ENCODE results near the gene TBC1D3I. TPM values are rescaled to one million over a fixed set of nuclear protein-coding genes. Genes with fewer than 3 reads are reported as not detected.
"Not testable (repeated sequence)": the region's sequence is repeated elsewhere in the genome, so short reads cannot be mapped to it uniquely, and the experiment has no call there.

Gene TBC1D3I
- total RNA-seq, 2 experiments from 2014 or later: 0.72 to 0.96 TPM

DNA sequence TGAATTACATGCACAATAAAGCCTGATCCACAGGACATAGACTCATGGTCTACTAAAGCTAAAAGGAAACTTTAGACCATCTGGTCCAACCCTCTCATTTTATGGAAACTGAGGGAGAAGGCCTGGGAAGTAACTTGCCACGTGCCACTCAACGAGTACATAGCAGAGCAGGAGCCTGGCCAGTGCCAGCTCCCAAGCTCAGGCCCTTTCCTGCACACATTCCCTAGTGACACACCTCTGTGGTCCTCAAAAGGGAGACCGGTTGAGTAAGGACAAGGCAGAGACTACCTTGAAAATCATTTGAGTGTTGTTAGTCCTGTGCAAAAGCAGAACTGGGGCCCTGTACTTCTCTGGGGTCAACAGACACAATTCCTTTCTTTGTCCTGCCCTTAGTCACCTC lies 50.7 kb downstream of the TBC1D3I start:
- Mint-ChIP-seq H3K36me3 (ENCODE audit: low read depth) (no peaks in the 10 kb centered on the region), H3K9me3 (no peaks in the 10 kb centered on the region), H3K27ac (no peak overlapping the region), H3K27me3 (peaks cover 3% of the 10 kb centered on the region), H3K4me1 (no peaks in the 10 kb centered on the region), H3K4me3 (no peak overlapping the region)
- DNase-seq: no peak
- ChIA-PET POLR2A (no interaction called here), CTCF (no interaction called here)

DNA sequence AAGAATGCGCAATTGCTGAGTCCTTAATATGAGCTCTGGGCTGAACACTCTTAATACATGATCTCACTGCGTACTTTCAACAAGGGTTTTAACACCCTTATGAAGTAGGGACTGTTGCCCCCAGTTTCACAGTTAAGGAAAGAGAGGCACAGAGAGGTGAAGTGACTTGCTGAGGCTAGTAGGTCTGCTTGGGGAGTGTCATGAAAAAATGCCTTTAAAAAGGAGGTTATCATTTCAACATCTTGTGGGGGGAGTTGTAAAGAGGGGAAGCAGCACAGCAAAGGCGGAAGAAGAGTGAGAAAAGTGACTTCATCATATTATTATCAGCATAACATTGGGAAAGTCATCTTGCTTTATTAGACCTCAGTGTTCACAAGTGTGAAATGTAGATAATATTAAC lies 51.4 kb downstream of the TBC1D3I start:
- CTCF ChIA-PET: interaction anchor here (0.6 kb wide), 1 partner anchor 699 kb away, joined by 4 read pairs; no protein-coding TSS in a partner anchor
- POLR2A ChIA-PET: no interaction called here
- Mint-ChIP-seq H3K36me3 (ENCODE audit: low read depth) (no peaks in the 10 kb centered on the region), H3K4me1 (no peaks in the 10 kb centered on the region), H3K9me3 (no peaks in the 10 kb centered on the region), H3K27ac (no peak overlapping the region), H3K4me3 (no peak overlapping the region), H3K27me3 (peaks cover 3% of the 10 kb centered on the region)
- no peak for DNase-seq

DNA sequence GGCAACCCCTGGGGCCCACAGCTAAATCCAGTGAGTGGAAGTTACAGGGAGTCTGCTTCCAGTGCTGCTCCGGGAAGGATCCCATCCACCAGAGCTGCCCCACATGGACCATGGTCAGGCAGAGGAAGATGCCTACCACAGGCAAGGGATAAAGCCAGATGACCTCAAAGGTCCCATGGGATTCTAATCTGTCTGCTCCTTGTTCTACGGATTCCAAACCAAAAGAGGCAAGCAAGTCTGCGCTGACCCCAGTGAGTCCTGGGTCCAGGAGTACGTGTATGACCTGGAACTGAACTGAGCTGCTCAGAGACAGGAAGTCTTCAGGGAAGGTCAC lies 52.1 kb downstream of the TBC1D3I start:
- H3K27ac Mint-ChIP-seq: no peak overlapping the region
- no peak overlapping the region for H3K4me3 Mint-ChIP-seq

DNA sequence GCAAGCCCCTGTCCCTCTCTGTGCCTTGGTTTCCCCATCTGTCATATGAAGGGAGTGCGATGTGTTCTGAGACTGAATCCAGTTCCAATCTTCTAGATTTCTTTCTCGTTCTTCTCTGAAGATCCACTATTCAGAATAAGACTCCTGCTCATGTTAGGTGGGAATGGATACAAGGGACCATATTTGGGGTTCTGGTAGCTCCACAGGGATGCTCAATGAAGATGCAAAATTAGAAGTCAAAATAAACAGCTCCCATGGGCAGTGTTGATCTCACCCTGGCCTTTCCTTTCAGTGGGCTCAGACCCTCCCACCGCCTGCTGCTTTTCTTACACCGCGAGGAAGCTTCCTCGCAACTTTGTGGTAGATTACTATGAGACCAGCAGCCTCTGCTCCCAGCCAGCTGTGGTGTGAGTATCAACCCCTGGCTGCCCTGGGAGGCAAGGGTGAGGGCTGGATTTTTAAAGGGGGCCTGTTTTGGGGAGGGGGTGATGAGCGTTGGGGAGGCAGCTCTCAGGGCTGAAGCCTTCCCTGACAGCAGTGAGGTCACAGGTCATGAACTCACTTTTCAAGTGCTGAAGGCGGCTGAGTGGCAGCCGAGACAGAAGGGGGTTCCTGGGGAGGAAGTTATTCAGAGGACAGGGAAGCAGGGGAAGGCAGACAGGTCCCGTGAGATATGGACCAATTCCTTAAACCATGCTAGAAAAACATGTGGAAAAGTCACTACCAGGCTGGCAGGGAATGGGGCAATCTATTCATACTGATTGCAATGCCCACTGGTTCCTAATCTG lies 52.7 kb downstream of the TBC1D3I start:
- H3K4me3 Mint-ChIP-seq; CTCF ChIA-PET; H3K9me3 Mint-ChIP-seq; POLR2A ChIA-PET; H3K27ac Mint-ChIP-seq; H3K4me1 Mint-ChIP-seq; DNase-seq; H3K36me3 Mint-ChIP-seq (ENCODE audit: low read depth): not testable (repeated sequence)
- H3K27me3 Mint-ChIP-seq: peaks cover 11% of the 10 kb centered on the region

More for the DNA sequence above, 52.1 kb downstream of the TBC1D3I start:
- Mint-ChIP-seq H3K36me3 (ENCODE audit: low read depth) (no peaks in the 10 kb centered on the region), H3K9me3 (no peaks in the 10 kb centered on the region), H3K27me3 (peaks cover 7% of the 10 kb centered on the region), H3K4me1 (no peaks in the 10 kb centered on the region)
- ChIA-PET POLR2A (no interaction called here), CTCF (interaction anchor here (0.6 kb wide), 1 partner anchor 699 kb away, joined by 4 read pairs; no protein-coding TSS in a partner anchor)
- DNase-seq: no peak

DNA sequence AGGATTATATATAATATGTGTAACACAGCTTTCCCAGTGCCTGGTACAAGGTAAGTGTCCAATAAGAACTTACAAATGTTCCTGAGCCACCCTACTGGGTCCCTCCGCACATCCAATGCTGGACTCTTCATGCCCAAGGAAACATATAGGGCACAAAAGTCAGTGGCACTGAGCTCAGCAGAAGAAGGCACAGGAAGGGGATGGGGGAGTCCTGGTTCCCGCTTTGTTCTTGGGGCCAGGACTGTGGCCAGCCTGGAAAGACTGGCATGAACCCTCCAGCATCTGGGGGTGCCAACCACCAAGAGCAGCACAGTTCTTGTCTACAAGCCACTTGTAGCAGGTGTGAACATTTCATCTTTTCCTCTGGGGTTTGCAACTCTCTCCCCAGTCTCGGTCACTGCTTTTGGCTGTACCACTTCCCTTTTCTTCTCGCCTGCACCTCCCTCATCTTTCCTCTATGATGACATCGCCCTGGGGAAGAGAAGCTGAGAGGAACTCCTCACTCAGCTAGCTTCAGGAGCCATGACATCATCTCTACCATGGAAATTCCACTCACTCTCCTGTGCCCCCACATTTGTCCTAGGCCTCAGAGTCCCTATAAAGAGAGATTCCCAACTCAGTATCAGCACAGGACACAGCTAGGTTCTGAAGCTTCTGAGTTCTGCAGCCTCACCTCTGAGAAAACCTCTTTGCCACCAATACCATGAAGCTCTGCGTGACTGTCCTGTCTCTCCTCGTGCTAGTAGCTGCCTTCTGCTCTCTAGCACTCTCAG lies 53.7 kb downstream of the TBC1D3I start, which contains the start of gene CCL4L2:
TSS of gene CCL4L2 (plus strand) at position 625 of the 773 bp plus-strand sequence.
- H3K36me3 Mint-ChIP-seq (ENCODE audit: low read depth); POLR2A ChIA-PET; H3K9me3 Mint-ChIP-seq; CTCF ChIA-PET; DNase-seq; H3K4me3 Mint-ChIP-seq; H3K4me1 Mint-ChIP-seq; H3K27ac Mint-ChIP-seq: not testable (repeated sequence)
- H3K27me3 Mint-ChIP-seq: peaks cover 14% of the 10 kb centered on the region

DNA sequence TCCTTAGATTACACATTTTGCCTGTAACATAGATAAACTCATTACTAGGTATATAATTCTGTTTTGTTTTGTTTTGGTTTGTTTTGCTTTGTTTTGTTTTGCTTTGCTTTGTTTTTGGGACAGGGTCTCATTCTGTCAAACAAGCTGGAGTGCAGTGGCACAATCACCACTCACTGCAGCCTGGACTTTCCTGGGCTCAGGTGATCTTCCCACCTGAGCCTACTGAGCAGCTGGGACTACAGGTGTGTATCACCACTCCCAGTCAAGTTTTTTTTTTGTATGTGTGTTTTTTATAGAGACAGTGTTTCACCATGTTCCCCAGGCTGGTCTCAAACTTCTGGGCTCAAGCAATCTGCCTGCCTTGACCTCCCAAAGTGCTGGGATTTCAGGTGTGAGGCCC lies 54.8 kb downstream of the TBC1D3I start:
- no peaks in the 10 kb centered on the region for H3K36me3 Mint-ChIP-seq (ENCODE audit: low read depth)
- H3K4me1 Mint-ChIP-seq: no peaks in the 10 kb centered on the region
- H3K4me3 Mint-ChIP-seq: no peak overlapping the region
- H3K27ac Mint-ChIP-seq: no peak overlapping the region
- CTCF ChIA-PET: no interaction called here
- POLR2A ChIA-PET: no interaction called here
- DNase-seq: no peak
- peaks cover 15% of the 10 kb centered on the region for H3K27me3 Mint-ChIP-seq
- H3K9me3 Mint-ChIP-seq: no peaks in the 10 kb centered on the region

DNA sequence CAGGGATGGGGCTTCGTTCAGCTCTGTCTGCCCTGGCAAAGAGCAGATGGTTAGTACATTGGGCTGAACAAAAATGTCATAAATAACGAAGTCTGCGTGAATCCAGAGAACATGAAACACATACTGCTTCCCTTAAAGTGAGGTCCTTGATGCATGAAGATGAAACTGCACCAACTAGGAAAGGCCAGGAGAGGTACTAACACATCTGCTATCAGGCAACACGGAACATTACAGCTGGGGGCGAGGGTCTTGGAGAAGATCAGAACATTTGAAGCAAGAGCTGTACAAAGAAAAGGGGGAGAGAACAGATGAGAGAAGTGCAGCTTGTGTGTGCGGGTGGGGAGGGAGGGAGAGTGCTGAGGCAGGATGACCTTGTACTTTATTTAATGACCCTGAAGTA lies 57.0 kb downstream of the TBC1D3I start:
- CTCF ChIA-PET; H3K36me3 Mint-ChIP-seq (ENCODE audit: low read depth); H3K27ac Mint-ChIP-seq; H3K4me1 Mint-ChIP-seq; H3K9me3 Mint-ChIP-seq; POLR2A ChIA-PET; DNase-seq; H3K4me3 Mint-ChIP-seq: not testable (repeated sequence)
- peaks cover 16% of the 10 kb centered on the region for H3K27me3 Mint-ChIP-seq

DNA sequence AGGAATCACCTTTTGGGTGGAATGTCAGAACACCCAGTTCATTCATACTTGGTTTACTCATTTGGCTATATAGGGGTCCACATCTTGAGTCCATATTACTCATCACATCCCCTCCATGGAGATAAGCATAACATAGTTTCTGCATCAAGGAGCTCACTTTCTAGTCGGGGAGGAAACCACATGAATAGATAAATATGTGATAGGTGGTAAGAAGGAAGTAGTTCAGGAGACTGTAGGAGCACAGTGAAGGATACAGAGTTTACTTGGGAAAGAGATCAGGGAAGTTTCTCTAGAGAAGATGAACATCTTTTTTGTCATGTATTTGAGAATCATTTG lies 57.9 kb downstream of the TBC1D3I start:
- CTCF ChIA-PET: interaction anchor here (0.5 to 1.0 kb wide), 2 partner anchors 10 to 1063 kb away, joined by 3 to 5 read pairs; no protein-coding TSS in a partner anchor
- H3K9me3 Mint-ChIP-seq; DNase-seq; H3K4me1 Mint-ChIP-seq; H3K27ac Mint-ChIP-seq; H3K36me3 Mint-ChIP-seq (ENCODE audit: low read depth); POLR2A ChIA-PET; H3K4me3 Mint-ChIP-seq: not testable (repeated sequence)
- peaks cover 18% of the 10 kb centered on the region for H3K27me3 Mint-ChIP-seq

DNA sequence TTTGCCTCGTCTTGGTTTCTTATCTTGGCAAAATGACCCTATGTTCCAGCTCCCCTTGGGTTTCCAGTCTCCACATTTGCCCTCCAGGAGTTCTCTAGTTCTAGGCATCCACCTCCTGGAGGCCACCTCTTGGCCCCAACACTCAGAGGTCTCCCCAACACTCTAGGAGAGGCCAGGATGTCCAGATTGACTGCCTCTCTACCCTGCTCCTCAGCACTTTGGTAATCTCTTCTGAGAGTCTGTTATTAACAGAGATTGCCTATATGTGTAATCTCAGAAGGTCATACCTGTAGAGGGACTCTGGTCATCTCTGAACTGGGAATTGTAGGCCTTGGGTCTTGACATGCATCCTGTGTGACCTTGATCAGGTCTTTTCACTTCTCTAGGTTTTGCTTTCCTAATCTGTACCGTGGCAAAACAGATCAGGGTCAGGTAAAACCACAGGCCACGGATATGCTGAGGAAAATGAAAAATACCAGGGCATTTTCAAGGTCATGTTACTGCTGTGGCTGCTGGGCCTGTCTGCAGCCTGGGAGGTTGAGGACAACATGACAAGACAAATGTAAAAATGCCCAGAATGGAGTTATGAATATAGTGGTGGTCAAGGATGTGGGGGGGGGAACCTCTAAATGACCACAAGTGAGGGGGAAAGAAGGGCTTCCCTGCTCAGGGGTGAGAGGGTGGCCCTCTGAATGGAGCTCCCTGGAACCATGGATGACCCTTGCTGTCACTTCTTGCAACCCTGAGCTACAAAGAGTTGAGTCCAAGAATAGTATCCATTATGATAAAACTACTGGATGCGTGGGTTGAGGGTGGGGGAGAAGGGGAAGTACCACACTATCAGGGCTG lies 58.5 kb downstream of the TBC1D3I start:
- Mint-ChIP-seq H3K27me3 (peaks cover 17% of the 10 kb centered on the region), H3K27ac (no peak overlapping the region), H3K9me3 (no peaks in the 10 kb centered on the region), H3K4me1 (peaks cover 6% of the 10 kb centered on the region), H3K4me3 (no peak overlapping the region), H3K36me3 (ENCODE audit: low read depth) (no peaks in the 10 kb centered on the region)
- CTCF ChIA-PET: interaction anchor here (1.0 kb wide), 1 partner anchor 9 kb away, joined by 3 read pairs; no protein-coding TSS in a partner anchor
- POLR2A ChIA-PET: no interaction called here
- no peak for DNase-seq

DNA sequence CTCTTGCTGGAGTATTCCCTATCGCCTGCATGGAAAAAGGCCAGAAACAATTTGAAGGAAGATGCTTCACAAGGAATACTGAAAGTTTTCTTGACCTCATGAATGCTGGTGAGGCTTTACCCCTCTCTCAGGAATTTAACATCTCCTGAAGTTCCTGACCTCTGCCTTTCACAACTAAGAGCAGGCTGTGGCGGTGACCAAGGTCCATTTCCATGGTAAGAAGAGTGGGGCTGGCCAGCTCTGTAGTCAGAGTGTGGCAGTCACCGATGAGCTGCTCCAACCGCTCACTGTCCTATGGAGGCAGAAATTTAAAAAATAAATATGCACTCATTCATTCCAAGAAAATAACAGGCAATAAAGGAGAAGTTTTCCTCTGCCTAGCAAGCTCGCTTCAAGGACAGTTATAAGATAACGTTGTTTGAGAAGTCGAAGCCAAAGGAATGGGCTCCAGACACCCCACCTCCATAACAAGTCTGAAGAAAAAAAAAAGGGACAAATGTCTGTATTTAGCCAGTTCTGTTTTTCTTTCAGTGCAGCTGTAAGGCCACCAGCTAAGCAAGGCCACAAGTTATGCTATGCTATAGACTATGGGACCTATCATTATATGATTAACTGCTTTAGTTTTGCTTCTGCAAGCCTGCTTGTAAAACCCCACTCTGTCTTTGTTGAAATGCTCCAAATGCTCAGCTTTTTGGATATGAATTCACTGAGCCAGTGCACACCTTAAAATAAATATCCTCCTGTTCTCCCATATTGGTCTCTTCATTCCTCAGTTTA lies 59.5 kb downstream of the TBC1D3I start:
- CTCF ChIA-PET: no interaction called here
- H3K4me3 Mint-ChIP-seq: no peak overlapping the region
- no peaks in the 10 kb centered on the region for H3K9me3 Mint-ChIP-seq
- H3K27me3 Mint-ChIP-seq: peaks cover 19% of the 10 kb centered on the region
- no peaks in the 10 kb centered on the region for H3K36me3 Mint-ChIP-seq (ENCODE audit: low read depth)
- peaks cover 6% of the 10 kb centered on the region for H3K4me1 Mint-ChIP-seq
- H3K27ac Mint-ChIP-seq: peak overlapping the region; percentile 50
- POLR2A ChIA-PET: no interaction called here
- DNase-seq: no peak

All from activated CD4-positive, alpha-beta T cell treated with anti-CD3 and anti-CD28 coated beads, Interleukin-2, amount 10 ng/mL, durations not matched to agents 7 days and 5 days (primary cell).